ENCODE measurements around the gene WASHC3.

DNA sequence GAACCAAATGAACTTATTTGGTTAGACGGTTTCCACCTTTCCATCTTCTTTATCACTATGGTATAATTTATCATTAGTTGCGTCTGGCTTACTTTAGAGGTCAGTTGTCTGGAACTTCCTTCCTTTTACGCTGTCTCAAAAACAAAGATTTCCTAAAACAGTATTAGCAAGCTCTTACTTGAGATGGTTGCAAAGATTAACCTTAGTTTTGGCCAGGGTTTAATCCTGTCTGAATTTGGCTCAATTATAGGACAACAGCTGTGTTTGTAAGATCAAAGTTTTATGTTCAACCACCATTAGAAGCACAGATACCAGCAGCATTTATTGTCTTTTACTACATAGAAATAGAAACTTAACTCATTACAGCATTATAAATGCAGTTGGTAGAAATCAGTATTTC lies 7.9 kb upstream of the WASHC3 start:
- TF ChIP-seq, protein P1, sequence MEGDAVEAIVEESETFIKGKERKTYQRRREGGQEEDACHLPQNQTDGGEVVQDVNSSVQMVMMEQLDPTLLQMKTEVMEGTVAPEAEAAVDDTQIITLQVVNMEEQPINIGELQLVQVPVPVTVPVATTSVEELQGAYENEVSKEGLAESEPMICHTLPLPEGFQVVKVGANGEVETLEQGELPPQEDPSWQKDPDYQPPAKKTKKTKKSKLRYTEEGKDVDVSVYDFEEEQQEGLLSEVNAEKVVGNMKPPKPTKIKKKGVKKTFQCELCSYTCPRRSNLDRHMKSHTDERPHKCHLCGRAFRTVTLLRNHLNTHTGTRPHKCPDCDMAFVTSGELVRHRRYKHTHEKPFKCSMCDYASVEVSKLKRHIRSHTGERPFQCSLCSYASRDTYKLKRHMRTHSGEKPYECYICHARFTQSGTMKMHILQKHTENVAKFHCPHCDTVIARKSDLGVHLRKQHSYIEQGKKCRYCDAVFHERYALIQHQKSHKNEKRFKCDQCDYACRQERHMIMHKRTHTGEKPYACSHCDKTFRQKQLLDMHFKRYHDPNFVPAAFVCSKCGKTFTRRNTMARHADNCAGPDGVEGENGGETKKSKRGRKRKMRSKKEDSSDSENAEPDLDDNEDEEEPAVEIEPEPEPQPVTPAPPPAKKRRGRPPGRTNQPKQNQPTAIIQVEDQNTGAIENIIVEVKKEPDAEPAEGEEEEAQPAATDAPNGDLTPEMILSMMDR (optimal IDR thresholded peaks at IDR 0.05 in 1 of 3, IDR thresholded peaks at IDR 0.05 in 1 of 3, conservative IDR thresholded peaks at IDR 0.05 in 1 of 3; ENCODE audit: extremely low read depth in 1 of 3, insufficient read depth in 2 of 3, low read length in 3 of 3), result no peak
- no peak for TF ChIP-seq EZH2 (IDR thresholded peaks at IDR 0.05; ENCODE audit: low read length)
